Measurements from ENCODE around the gene SLC8A3. TPM values are rescaled to one million over a fixed set of nuclear protein-coding genes. Genes with fewer than 3 reads are reported as not detected.

The SLC8A3 gene
- polyA plus RNA-seq, 1 of the 3 experiments (the other 2 are of a cell fraction), result 0.26 TPM

GRCh38 chr14:70118064-70118463 lies 70.7 kb downstream of the SLC8A3 start:
- Histone ChIP-seq H4K20me1 (ENCODE audit: insufficient read depth) (no peaks in the 10 kb centered on the region), H3K36me3 (replicated peaks in 1 of 2; ENCODE audit: control insufficient read depth in 1 of 2, insufficient read depth in 2 of 2, low read length in 1 of 2) (no peaks in the 10 kb centered on the region), H3K9ac (no peak overlapping the region), H3K27ac (ENCODE audit: low read depth in 2 of 2, low read length in 1 of 2) (no peak overlapping the region), H3K4me3 (ENCODE audit: low read depth in 2 of 2, low read length in 1 of 2) (no peak overlapping the region), H3K4me1 (ENCODE audit: control insufficient read depth in 1 of 2, insufficient read depth in 2 of 2, low read depth in 1 of 2, low read length in 1 of 2) (peaks cover 0 to 18% of the 10 kb centered on the region in 2 experiments; a peak in 1 of 4 replicates), H3K9me2 (no peaks in the 10 kb centered on the region), H3K4me2 (no peak overlapping the region), H3K27me3 (ENCODE audit: insufficient read depth) (no peaks in the 10 kb centered on the region), H3F3A (replicated peaks; ENCODE audit: insufficient read depth) (no peaks in the 10 kb centered on the region), H2AFZ (ENCODE audit: low read depth) (no peak overlapping the region), H3K79me2 (ENCODE audit: insufficient read depth) (no peaks in the 10 kb centered on the region), H3K9me3 (no peaks in the 10 kb centered on the region)
- ChIA-PET POLR2A (no interaction called here), CTCF (interaction anchor here (1.4 to 1.8 kb wide), 2 partner anchors 16 to 21 kb away, joined by 3 to 6 read pairs; no protein-coding TSS in a partner anchor)
- no peak for DNase-seq
- 29% methylated on average over 3 of the region's 3 CpGs for WGBS (ENCODE audit: low lambda C conversion rate)
- TF ChIP-seq MXI1 (IDR thresholded peaks at IDR 0.05; ENCODE audit: low read depth, low read length) (no peak), FOXJ3 (CRISPR knock-in tag; IDR thresholded peaks at IDR 0.05) (no peak), TCF12 (IDR thresholded peaks at IDR 0.05) (no peak), MAX (IDR thresholded peaks at IDR 0.05; ENCODE audit: low read depth) (no peak), YY1 (IDR thresholded peaks at IDR 0.05; ENCODE audit: low read depth) (no peak), TEAD4 (IDR thresholded peaks at IDR 0.05; ENCODE audit: borderline replicate concordance, insufficient read depth) (no peak), TAF1 (IDR thresholded peaks at IDR 0.05; ENCODE audit: borderline replicate concordance, low read depth, low read length) (no peak), ELF1 (IDR thresholded peaks at IDR 0.05) (no peak), IRF3 (IDR thresholded peaks at IDR 0.05; ENCODE audit: low read depth, low read length) (no peak), NFIC (IDR thresholded peaks at IDR 0.05; ENCODE audit: borderline replicate concordance) (no peak), EZH2phosphoT487 (IDR thresholded peaks at IDR 0.05; ENCODE audit: borderline replicate concordance, low read depth) (no peak), RXRA (IDR thresholded peaks at IDR 0.05; ENCODE audit: borderline replicate concordance, low read depth) (no peak), RFX5 (IDR thresholded peaks at IDR 0.05; ENCODE audit: low read length) (no peak), USF1 (IDR thresholded peaks at IDR 0.05; ENCODE audit: borderline replicate concordance, low read depth) (no peak)
- TF ChIP-seq, protein P1, sequence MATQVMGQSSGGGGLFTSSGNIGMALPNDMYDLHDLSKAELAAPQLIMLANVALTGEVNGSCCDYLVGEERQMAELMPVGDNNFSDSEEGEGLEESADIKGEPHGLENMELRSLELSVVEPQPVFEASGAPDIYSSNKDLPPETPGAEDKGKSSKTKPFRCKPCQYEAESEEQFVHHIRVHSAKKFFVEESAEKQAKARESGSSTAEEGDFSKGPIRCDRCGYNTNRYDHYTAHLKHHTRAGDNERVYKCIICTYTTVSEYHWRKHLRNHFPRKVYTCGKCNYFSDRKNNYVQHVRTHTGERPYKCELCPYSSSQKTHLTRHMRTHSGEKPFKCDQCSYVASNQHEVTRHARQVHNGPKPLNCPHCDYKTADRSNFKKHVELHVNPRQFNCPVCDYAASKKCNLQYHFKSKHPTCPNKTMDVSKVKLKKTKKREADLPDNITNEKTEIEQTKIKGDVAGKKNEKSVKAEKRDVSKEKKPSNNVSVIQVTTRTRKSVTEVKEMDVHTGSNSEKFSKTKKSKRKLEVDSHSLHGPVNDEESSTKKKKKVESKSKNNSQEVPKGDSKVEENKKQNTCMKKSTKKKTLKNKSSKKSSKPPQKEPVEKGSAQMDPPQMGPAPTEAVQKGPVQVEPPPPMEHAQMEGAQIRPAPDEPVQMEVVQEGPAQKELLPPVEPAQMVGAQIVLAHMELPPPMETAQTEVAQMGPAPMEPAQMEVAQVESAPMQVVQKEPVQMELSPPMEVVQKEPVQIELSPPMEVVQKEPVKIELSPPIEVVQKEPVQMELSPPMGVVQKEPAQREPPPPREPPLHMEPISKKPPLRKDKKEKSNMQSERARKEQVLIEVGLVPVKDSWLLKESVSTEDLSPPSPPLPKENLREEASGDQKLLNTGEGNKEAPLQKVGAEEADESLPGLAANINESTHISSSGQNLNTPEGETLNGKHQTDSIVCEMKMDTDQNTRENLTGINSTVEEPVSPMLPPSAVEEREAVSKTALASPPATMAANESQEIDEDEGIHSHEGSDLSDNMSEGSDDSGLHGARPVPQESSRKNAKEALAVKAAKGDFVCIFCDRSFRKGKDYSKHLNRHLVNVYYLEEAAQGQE (IDR thresholded peaks at IDR 0.05; ENCODE audit: low read depth, low read length), result no peak

All from SK-N-SH (cell line).